Measurements from ENCODE around the gene ADAT1. TPM values are rescaled to one million over a fixed set of nuclear protein-coding genes. Genes with fewer than 3 reads are reported as not detected.

Gene ADAT1, protein sequence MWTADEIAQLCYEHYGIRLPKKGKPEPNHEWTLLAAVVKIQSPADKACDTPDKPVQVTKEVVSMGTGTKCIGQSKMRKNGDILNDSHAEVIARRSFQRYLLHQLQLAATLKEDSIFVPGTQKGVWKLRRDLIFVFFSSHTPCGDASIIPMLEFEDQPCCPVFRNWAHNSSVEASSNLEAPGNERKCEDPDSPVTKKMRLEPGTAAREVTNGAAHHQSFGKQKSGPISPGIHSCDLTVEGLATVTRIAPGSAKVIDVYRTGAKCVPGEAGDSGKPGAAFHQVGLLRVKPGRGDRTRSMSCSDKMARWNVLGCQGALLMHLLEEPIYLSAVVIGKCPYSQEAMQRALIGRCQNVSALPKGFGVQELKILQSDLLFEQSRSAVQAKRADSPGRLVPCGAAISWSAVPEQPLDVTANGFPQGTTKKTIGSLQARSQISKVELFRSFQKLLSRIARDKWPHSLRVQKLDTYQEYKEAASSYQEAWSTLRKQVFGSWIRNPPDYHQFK
- polyA plus RNA-seq (2013, experiment 1 of 2), result 29.4 TPM
- 28.3 TPM for polyA plus RNA-seq (2013, experiment 2 of 2)

DNA sequence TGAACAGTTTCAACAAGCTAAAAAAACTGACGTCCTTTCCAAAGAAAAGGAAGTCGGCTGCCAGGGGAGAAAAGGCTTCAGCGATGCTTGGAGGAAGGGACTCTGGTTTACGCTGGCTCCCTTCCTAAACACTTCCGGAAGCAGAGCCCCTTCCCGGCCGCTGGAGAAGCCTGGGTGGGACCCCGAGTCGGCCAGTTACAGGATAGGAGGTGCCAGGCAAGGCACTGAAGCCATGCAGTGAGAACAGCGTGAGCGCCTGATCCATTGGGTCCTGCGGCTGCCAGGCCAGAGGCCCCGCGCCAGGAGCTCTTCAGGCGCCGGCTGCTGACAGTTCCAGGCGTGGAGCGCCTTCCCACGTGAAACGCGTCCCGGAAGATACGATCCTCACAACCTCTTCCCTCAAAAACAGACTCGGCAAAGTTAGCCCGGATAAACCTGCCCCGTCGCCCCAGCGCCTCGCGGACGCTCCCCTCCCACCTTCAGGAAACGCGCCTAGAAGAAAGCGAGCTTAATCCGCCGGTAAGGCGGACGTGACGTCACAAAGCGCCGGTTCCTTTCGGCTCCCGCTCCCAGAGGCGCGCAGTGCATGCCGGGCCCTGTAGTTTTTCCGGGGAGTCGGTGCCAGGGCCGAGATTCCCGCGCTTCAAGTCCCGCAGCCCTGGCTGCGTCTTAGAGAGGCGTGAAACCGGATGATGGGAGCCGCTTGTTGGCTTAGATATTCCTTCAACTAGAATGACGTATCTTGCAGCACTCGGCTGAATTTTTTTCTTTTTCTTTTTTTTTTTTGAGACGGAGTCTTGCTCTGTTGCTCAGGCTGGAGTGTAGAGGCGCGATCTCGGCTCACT, at the start of gene ADAT1:
Gene ADAT1, minus strand, starts transcription at position 521 of the 845 bp plus-strand sequence. CDS start 2,482 bp downstream, outside the sequence.
- Histone ChIP-seq H2BK5ac (ENCODE audit: low read length) (no peak within 1 kb of the TSS), H3K36me3 (replicated peaks in 1 of 2; ENCODE audit: control insufficient read depth in 2 of 2, insufficient read depth in 2 of 2, low read length in 2 of 2) (peaks cover 27 to 57% of the 10 kb centered on the region in 2 donors)

DNA sequence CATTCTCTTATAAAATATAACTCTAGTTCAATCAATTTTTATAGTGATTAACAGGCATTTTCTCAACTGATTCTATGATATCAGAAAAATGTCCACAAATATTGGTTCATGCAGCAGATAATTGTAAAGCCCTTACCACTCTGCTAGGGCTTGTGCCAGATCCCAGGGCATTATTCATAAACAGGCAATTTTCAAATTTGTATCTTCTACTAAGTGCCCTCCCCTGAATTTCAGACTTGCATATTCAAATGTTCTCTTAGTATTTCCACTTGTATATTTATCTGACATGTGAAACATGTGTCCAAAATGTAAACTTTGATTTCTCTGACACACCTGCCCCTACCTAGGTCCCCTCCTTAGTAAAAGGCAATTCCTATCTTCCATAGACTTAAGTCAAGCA, 44.4 kb upstream of the ADAT1 start:
- Histone ChIP-seq H3K36me3 (replicated peaks in 1 of 2; ENCODE audit: control insufficient read depth in 2 of 2, insufficient read depth in 2 of 2, low read length in 2 of 2) (no peaks in the 10 kb centered on the region), H3K23ac (ENCODE audit: low read depth, low read length, poor library complexity) (no peak overlapping the region), H3K4me1 (ENCODE audit: control insufficient read depth in 2 of 2, insufficient read depth in 1 of 2, low read depth in 1 of 2, low read length in 2 of 2) (no peaks in the 10 kb centered on the region), H2BK15ac (ENCODE audit: low read length) (no peak overlapping the region), H3K4me3 (ENCODE audit: low read length in 2 of 2) (no peak overlapping the region), H3K4me2 (ENCODE audit: insufficient read depth, low read length, poor library complexity, severe bottlenecking) (no peak overlapping the region), H3K9ac (ENCODE audit: low read depth, low read length, poor library complexity) (no peak overlapping the region), H3K79me1 (ENCODE audit: low read depth, low read length) (no peaks in the 10 kb centered on the region), H3K27me3 (ENCODE audit: control insufficient read depth in 3 of 3, insufficient read depth in 3 of 3, low read depth in 1 of 3, low read length in 3 of 3) (no peaks in the 10 kb centered on the region), H4K91ac (ENCODE audit: low read depth, low read length, poor library complexity) (no peak overlapping the region), H3K27ac (replicated peaks; ENCODE audit: low read length) (no peak overlapping the region), H2AK5ac (ENCODE audit: low read depth, low read length) (no peak overlapping the region), H3K18ac (ENCODE audit: low read length) (no peak overlapping the region), H4K8ac (ENCODE audit: low read depth, low read length) (no peak overlapping the region), H2AFZ (ENCODE audit: low read length) (no peak overlapping the region), H2BK12ac (ENCODE audit: low read length) (no peak overlapping the region), H3K14ac (ENCODE audit: low read length) (no peak overlapping the region), H3K9me3 (replicated peaks in 1 of 2; ENCODE audit: control insufficient read depth in 2 of 2, insufficient read depth in 1 of 2, low read depth in 1 of 2, low read length in 2 of 2) (no peaks in the 10 kb centered on the region), H2BK120ac (ENCODE audit: low read depth, low read length) (no peak overlapping the region), H2BK5ac (ENCODE audit: low read length) (no peak overlapping the region), H3K4ac (ENCODE audit: low read length) (no peak overlapping the region)
- DNase-seq (ENCODE audit: low spot score), result no peak

More for the DNA sequence above, at the start of gene ADAT1:
- peak within 1 kb of the TSS; percentile 69 to 93 for H3K4me3 ChIP-seq (ENCODE audit: low read length in 2 of 2)
- peak; percentile 99 for DNase-seq (ENCODE audit: low spot score)
- H3K4me2 ChIP-seq (ENCODE audit: insufficient read depth, low read length, poor library complexity, severe bottlenecking), result peak within 1 kb of the TSS; percentile 75
- no peak within 1 kb of the TSS for H2AK5ac ChIP-seq (ENCODE audit: low read depth, low read length)
- peak within 1 kb of the TSS; percentile 85 for H3K9ac ChIP-seq (ENCODE audit: low read depth, low read length, poor library complexity)
- H2BK120ac ChIP-seq (ENCODE audit: low read depth, low read length), result no peak within 1 kb of the TSS
- no peak within 1 kb of the TSS for H4K91ac ChIP-seq (ENCODE audit: low read depth, low read length, poor library complexity)
- no peak within 1 kb of the TSS for H2BK15ac ChIP-seq (ENCODE audit: low read length)
- H4K8ac ChIP-seq (ENCODE audit: low read depth, low read length), result no peak within 1 kb of the TSS
- H2AFZ ChIP-seq (ENCODE audit: low read length), result peak within 1 kb of the TSS; percentile 89
- no peaks in the 10 kb centered on the region for H3K9me3 ChIP-seq (replicated peaks in 1 of 2; ENCODE audit: control insufficient read depth in 2 of 2, insufficient read depth in 1 of 2, low read depth in 1 of 2, low read length in 2 of 2)
- H3K4ac ChIP-seq (ENCODE audit: low read length), result no peak within 1 kb of the TSS
- peak within 1 kb of the TSS; percentile 69 for H3K27ac ChIP-seq (replicated peaks; ENCODE audit: low read length)
- no peak within 1 kb of the TSS for H2BK12ac ChIP-seq (ENCODE audit: low read length)
- H3K18ac ChIP-seq (ENCODE audit: low read length), result peak within 1 kb of the TSS; percentile 89
- no peaks in the 10 kb centered on the region for H3K79me1 ChIP-seq (ENCODE audit: low read depth, low read length)
- H3K23ac ChIP-seq (ENCODE audit: low read depth, low read length, poor library complexity), result peak within 1 kb of the TSS; percentile 32
- H3K27me3 ChIP-seq (ENCODE audit: control insufficient read depth in 3 of 3, insufficient read depth in 3 of 3, low read depth in 1 of 3, low read length in 3 of 3), result no peaks in the 10 kb centered on the region
- WGBS, 2 donors (ENCODE audit: extremely low coverage in 2 of 2, insufficient read length in 2 of 2, insufficient replicate concordance in 1 of 2), result no CpG with 5 or more reads among the region's 62 CpGs
- H3K14ac ChIP-seq (ENCODE audit: low read length), result no peak within 1 kb of the TSS
- peaks cover 0 to 3% of the 10 kb centered on the region in 2 donors for H3K4me1 ChIP-seq (ENCODE audit: control insufficient read depth in 2 of 2, insufficient read depth in 1 of 2, low read depth in 1 of 2, low read length in 2 of 2)

DNA sequence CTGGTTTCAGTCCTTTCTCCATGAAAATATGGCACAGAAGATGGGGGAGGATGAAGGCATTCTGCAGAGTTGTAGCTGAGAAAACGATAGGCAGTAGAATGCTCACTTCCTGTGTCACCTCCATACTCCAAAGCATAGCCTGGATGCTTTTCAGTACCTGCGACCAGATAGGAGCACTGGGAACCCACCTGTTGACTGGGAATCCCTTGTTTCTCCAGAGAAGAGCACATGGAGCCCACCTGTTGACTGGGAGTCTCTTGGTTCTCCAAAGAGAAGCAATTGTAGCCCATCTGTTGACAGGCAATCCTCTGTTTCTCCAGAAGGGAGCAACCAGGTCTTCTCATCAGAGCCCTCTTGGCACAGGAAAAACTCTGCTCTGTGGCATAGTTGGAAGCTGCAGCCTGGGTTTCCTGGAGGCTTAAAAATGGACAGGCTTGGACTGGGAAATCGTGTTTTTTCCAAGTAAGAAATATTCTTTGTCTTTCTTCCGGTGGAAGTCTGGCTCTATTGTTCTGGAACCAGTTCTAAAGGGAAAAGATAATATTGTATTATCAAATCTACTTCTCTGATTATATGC, 37.7 kb upstream of the ADAT1 start:
- Histone ChIP-seq H3K23ac (ENCODE audit: low read depth, low read length, poor library complexity) (no peak overlapping the region), H3K4me2 (ENCODE audit: insufficient read depth, low read length, poor library complexity, severe bottlenecking) (no peak overlapping the region), H3K4me3 (ENCODE audit: low read length in 2 of 2) (no peak overlapping the region), H3K9ac (ENCODE audit: low read depth, low read length, poor library complexity) (no peak overlapping the region), H3K14ac (ENCODE audit: low read length) (no peak overlapping the region), H2AFZ (ENCODE audit: low read length) (no peak overlapping the region), H3K27ac (replicated peaks; ENCODE audit: low read length) (no peak overlapping the region), H4K91ac (ENCODE audit: low read depth, low read length, poor library complexity) (no peak overlapping the region), H2BK5ac (ENCODE audit: low read length) (no peak overlapping the region), H3K4ac (ENCODE audit: low read length) (no peak overlapping the region), H3K79me1 (ENCODE audit: low read depth, low read length) (no peaks in the 10 kb centered on the region), H3K36me3 (replicated peaks in 1 of 2; ENCODE audit: control insufficient read depth in 2 of 2, insufficient read depth in 2 of 2, low read length in 2 of 2) (peaks cover 20 to 53% of the 10 kb centered on the region in 2 donors), H3K4me1 (ENCODE audit: control insufficient read depth in 2 of 2, insufficient read depth in 1 of 2, low read depth in 1 of 2, low read length in 2 of 2) (no peaks in the 10 kb centered on the region), H2BK15ac (ENCODE audit: low read length) (no peak overlapping the region), H3K9me3 (replicated peaks in 1 of 2; ENCODE audit: control insufficient read depth in 2 of 2, insufficient read depth in 1 of 2, low read depth in 1 of 2, low read length in 2 of 2) (no peaks in the 10 kb centered on the region), H4K8ac (ENCODE audit: low read depth, low read length) (no peak overlapping the region), H3K18ac (ENCODE audit: low read length) (no peak overlapping the region), H2AK5ac (ENCODE audit: low read depth, low read length) (no peak overlapping the region), H3K27me3 (ENCODE audit: control insufficient read depth in 3 of 3, insufficient read depth in 3 of 3, low read depth in 1 of 3, low read length in 3 of 3) (no peaks in the 10 kb centered on the region), H2BK12ac (ENCODE audit: low read length) (no peak overlapping the region), H2BK120ac (ENCODE audit: low read depth, low read length) (no peak overlapping the region)
- no peak for DNase-seq (ENCODE audit: low spot score)
- WGBS, 2 donors (ENCODE audit: extremely low coverage in 2 of 2, insufficient read length in 2 of 2, insufficient replicate concordance in 1 of 2), result no CpG with 5 or more reads among the region's 4 CpGs
